ENCODE results near the gene SLC35A2.

DNA sequence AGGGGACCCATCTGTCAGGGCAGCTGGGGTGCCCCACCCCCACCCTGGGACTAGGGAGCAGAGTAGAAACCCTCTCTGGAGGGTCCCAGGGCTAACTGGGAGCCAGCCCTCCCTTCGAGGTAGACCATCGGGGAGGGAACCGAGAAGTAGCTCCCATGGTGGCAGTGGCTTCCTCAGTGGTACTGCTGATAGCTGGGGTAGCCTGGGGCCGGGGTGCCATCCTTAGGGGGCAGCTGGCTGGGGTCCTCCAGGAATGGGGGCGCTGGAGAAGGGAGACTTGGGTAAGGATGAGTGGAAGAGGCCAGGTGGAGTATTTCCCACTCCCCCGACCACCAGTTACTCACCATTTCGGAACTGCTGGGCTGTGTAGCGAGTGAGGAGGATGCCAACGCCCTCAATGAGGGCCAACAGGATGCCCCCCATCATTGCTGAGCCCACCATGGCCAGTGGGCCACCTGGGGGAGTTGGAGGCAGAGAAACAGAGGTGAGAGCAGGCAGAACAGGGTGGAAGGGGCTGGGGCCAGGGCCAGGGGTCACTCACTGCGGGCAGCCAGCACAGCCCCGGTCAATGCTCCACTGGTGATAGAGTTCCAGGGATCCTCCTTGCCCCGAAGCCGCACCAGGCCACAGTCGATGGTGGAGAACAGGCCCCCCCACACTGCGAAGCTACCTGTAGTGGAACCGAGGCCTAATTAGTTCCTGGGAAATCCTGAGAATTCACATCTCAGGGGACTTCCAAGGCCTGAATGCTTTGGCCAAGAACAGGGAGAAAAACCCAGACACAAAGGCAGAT lies 17.7 kb downstream of the SLC35A2 start:
- TF ChIP-seq, protein P1, sequence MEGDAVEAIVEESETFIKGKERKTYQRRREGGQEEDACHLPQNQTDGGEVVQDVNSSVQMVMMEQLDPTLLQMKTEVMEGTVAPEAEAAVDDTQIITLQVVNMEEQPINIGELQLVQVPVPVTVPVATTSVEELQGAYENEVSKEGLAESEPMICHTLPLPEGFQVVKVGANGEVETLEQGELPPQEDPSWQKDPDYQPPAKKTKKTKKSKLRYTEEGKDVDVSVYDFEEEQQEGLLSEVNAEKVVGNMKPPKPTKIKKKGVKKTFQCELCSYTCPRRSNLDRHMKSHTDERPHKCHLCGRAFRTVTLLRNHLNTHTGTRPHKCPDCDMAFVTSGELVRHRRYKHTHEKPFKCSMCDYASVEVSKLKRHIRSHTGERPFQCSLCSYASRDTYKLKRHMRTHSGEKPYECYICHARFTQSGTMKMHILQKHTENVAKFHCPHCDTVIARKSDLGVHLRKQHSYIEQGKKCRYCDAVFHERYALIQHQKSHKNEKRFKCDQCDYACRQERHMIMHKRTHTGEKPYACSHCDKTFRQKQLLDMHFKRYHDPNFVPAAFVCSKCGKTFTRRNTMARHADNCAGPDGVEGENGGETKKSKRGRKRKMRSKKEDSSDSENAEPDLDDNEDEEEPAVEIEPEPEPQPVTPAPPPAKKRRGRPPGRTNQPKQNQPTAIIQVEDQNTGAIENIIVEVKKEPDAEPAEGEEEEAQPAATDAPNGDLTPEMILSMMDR (IDR thresholded peaks at IDR 0.05), result no peak
- TF ChIP-seq POLR2A (IDR thresholded peaks at IDR 0.05), result no peak
